Stimulated activated CD4-positive, alpha-beta T cell treated with anti-CD3 and anti-CD28 coated beads, TNF-alpha, amount 100 ng/mL, for 48 hours (primary cell): ENCODE data around the gene PRODH.
"Not testable (repeated sequence)": the region's sequence is repeated elsewhere in the genome, so short reads cannot be mapped to it uniquely, and the experiment has no call there.

Experiments used
- DNase-seq, 3 donors: peaks; one replicate each; pipeline ENCODE4 v3.0.0-alpha.2; 2020; ENCODE audit warnings: low read depth in 3 of 3

The PRODH gene

DNA sequence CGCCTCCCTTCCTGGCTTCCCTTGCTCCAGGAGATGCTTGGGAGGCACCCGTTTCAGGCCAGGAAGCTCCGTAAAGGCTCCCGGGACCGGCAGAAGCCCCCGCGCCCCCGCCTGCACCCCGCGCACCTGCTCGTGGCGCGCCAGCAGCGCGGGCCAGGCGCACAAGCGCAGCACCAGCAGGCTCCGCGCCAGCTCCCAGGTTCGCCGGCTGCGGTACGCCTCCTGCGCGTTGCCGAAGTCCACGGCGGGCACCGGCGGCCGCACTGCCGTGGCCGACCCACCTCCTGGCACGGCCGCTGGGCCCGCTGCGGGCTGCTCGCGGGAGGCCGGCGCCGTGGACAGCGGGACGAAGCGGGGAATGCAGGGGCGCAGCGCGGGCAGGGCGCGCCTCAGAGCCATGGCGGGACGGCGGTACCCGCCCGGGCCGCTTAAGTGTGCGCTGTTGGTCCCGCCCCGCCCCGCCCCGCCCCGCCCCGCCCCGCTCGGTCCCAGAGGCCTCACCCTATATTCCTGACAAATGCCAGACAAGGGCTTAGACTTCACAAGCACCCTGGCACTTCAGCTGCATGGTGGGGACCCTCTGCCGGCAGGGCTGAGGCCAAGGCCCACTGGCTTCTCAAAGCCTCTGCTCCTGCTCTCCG lies at the start of gene PRODH:
PRODH (minus strand) TSS at position 405 of the 641 bp plus-strand sequence; CDS start at position 399, 6 bp downstream.
- no peak for DNase-seq

- no peak for DNase-seq
Measured at GRCh38 chr22:18985780-18986179, 49.7 kb upstream of the PRODH start.

DNA sequence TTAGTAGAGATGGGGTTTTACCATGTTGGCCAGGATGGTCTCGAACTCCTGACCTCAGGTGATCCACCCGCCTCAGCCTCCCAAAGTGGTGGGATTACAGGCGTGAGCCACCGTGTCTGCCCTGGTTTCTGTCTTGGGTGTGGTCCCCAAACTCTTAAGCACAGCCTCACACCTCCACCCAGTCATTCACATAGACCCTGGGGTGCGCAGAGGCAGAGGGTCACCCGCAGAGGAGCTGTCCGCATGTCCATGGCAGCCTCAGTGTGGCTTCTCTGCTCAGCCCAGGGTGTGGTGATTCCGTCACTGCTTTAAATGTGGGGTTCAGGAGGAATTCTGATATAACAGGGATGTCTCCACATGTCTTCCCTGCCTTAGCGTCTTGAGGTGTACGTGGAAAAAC lies 48.5 kb upstream of the PRODH start:
- DNase-seq: no peak

- DNase-seq: no peak
Measured at GRCh38 chr22:18983120-18983651, 47.1 kb upstream of the PRODH start.

- DNase-seq: no peak
Measured at GRCh38 chr22:18980829-18981228, 44.7 kb upstream of the PRODH start.

DNA sequence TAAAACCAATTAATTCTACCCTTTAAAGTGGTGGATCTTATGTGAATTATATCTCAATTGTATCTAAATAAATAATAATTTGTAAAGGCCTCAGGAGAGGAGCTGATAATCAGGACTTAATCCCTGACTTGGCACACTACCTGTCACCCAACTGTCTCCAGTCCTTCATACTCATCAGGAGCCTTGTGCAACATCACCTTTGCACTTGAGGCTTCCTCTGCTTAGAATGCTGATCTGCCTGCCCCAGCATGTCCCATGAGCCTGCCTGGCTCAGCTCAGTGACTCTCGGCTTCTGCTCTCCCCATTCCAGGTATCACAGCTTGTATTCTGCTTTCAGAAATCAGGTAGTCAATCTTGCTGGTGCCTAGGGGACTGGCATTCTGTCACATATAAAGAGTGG lies 43.9 kb upstream of the PRODH start:
- DNase-seq: no peak

GRCh38 chr22:18978506-18978905 lies 42.4 kb upstream of the PRODH start:
- no peak for DNase-seq

GRCh38 chr22:18977824-18978425 lies 41.8 kb upstream of the PRODH start:
- no peak for DNase-seq

- DNase-seq: no peak
Measured at GRCh38 chr22:18976197-18976751, 40.2 kb upstream of the PRODH start.

GRCh38 chr22:18975434-18976196 lies 39.5 kb upstream of the PRODH start:
- no peak for DNase-seq

DNA sequence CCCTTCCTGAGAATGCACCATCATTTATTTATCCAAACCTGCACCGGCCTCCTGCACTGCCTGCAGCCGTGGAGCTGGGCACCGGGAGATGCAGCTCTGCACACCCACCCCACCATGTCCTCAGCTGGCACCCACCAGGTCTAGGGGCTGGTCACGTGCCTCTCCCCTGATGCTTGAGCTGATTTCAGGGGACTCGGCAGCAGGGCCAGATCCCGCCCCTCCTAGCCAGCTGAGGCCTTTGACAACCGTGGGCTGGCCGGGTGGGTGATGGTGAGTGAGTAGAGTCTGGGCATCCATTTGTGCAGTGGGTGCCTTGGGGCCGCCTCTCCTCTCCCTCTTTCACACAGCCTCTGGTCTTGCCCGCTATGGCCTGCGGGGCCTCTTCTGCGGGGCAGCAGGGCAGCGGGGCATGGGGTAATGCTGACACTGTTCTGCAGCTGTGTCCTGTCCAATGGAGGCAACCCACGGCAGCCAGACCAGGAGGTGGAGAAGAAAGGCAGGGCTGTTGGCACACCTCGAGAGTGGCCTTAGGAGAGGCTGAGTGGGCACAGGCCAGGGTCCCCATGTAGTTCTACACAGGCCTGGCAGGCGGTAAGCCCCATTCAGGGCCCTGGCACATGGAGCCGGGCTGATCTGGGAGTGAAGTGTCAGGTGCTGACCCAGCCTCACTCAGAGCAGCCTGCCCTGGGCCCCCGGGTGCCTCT lies 38.5 kb upstream of the PRODH start:
- no peak for DNase-seq

DNA sequence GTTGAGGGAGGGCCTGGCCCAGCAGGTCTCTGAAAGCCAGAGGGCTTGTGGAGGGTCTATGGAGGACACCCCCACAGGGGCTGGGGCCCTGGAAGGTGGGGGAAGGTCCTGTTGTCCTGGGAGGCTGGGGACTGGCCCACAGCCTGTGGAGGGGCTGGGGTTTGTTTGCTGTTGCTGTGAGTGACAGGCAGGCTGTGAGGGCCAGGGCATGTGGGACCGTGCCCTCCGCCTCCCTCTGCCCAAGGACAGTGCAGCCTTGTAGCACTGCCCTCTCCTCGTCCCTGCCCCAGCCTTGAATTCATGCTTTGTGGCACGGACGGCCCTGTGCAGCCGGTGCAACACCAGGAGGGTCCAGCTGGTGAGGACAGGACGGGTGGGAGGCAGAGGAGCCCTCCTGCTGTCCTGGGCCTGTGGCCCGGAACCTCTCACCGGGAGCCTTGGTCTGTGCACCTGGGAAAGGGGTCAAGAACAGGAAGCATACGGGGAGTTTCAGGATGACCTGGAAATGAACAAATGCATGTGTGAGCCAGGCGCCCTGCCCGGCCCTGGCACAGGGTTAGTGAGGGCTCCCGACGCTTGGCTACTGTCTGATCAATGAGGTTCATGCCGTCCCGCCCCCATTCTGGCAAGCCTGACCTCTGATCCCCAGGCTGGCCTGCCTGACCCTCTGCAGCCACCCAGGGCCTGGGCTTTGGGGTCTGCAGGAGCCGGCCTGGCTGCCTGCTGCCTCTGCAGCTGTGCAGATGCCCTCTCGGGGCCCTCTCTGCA lies 37.4 kb upstream of the PRODH start:
- DNase-seq: no peak

GRCh38 chr22:18972591-18972990 lies 36.5 kb upstream of the PRODH start:
- DNase-seq: not testable (repeated sequence)

GRCh38 chr22:18972029-18972428 lies 35.9 kb upstream of the PRODH start:
- DNase-seq: not testable (repeated sequence)

GRCh38 chr22:18971321-18971751 lies 35.2 kb upstream of the PRODH start:
- DNase-seq: no peak

DNA sequence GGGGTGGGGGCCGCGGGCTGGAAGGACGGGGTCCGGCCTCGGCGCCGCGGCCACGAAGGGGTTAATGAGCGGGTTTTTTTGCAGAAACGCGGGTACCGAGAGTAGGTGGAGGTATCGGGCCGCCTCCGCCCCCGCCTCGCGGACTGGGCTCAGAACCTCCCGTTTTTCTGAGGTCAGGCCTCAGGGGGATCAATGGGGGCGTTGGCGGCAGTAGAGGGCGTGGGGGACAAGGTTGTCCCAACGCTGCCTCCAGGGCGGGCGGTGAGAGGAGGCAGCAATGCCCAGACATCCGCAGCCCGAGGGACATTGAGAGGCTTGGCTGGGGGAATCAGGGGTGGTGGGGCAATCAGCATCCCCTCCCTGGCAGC lies 34.8 kb upstream of the PRODH start:
- no peak for DNase-seq

DNA sequence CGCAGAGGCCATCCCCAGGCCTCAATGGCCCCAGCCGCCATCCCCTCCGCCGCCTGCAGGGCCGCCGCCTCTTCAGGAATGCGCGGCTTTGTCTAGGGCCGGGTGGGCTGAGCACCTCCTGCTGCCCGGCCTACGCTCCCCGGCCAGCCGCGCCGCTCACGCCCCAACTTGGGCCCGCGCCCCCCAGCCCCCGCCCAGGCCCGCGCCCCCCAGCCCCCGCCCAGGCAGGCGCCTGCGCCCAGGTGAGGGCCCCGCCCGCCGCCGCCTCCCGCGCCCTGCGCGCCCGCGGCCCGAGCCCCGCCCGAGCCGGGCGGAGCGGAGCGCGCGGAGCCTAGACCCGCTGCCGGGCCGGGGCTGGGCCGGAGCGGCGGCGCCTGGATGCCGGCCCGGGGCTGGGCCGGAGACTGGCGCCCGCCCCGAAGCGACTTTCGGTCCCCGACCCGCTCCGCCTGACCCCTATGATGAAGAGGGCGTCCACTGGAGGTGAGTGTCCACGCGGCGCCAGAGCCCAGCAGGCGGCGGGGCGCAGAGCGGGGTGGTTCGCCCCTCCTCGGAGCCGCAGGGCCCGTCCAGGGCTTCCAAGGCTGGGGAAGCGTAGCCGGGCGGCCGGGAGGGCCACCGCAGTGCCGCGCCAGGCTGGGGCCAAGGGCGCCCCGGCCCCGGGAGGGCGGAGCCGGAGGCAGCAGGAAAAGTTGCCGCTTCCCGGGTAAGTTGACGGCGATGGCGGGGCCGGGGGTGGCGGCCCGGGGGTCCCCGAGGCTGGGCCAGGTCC lies 34.3 kb upstream of the PRODH start:
- DNase-seq: no peak

- not testable (repeated sequence) for DNase-seq
Measured at GRCh38 chr22:18969158-18969942, 33.3 kb upstream of the PRODH start.

GRCh38 chr22:18968011-18968749 lies 32.1 kb upstream of the PRODH start:
- no peak for DNase-seq
